NCI-H2081 (cell line): ENCODE data around the gene MROH8.

Experiments
- DNase-seq, 2 experiments: peaks; one replicate each; lab custom pipeline; 2025; lab: John Stamatoyannopoulos, UW

The MROH8 gene

DNA sequence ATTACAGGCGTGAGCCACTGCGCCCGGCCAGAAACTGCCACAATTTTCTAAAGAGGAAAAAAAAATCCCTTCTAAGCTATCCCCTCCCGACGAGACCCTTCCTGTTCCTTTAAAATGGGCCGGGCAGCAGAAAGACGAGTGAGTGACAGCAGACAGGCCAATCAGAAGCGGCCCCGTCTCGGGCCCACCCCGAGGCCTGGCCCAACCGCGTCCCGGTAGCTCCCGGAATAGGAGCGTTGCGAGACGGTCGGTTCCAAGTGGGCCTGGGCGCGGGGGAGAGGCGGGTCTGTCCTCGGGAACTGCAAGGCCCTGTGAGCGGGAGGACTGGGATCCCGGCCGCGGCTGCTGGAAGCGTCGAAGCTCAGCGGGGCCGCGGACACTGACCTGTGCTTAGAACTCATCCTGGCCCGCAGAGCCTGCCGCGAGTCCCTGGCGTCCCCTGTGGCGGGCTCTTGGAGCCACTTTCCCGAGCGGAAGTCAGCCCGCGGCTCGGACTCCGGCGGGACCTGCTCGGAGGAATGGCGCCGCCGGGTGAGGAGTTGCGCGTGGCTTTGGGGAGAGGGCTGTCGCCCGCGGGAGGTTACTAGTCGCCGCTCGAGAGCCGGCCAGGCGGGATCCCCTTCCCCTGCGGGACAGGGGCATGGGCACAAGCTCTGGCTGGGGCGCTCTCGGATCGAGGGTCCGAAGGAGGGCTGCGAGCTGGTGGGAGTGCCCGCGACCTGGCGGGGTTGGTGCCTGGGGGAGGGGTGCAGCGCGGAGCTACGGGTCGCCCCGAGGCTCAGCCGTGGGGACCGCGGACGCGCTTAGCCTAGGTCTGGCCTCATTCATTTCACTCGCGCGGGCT, at the start of gene MROH8, which contains the start of gene RPN2:
MROH8 (minus strand) TSS at position 710 of the 844 bp plus-strand sequence.
RPN2 (plus strand) TSS at position 492 of the 844 bp plus-strand sequence; CDS start at position 519, 27 bp downstream.
- peak; percentile 97 to 98 for DNase-seq

- no peak for DNase-seq
Measured at GRCh38 chr20:37228656-37229055, 49.3 kb upstream of the MROH8 start.

- DNase-seq = no peak
Measured at GRCh38 chr20:37228082-37228481, 48.7 kb upstream of the MROH8 start.

- no peak for DNase-seq
Measured at GRCh38 chr20:37226889-37227288, 47.5 kb upstream of the MROH8 start.

- DNase-seq = no peak
Measured at GRCh38 chr20:37225146-37225545, 45.8 kb upstream of the MROH8 start.

DNA sequence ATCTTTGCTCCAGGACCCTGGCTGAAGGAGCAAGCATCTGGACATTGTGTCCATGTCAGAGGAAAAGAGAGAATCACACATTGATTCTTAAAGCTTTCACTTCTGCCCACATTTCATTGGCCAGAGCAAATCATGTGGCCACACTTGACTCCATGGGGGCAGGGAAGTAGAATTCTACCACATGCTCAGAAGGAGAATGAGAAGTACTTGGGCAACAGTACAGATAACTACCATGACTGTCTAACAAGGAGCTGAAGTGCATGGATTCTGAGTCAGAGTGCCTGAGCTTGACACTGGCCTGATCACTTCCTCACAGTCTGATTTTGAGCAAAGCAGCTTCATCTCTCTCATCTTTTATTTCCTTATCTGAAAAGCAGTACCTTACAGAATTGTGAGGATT, 43.7 kb upstream of the MROH8 start:
- no peak for DNase-seq

GRCh38 chr20:37222086-37222485, 42.7 kb upstream of the MROH8 start:
- no peak for DNase-seq

DNA sequence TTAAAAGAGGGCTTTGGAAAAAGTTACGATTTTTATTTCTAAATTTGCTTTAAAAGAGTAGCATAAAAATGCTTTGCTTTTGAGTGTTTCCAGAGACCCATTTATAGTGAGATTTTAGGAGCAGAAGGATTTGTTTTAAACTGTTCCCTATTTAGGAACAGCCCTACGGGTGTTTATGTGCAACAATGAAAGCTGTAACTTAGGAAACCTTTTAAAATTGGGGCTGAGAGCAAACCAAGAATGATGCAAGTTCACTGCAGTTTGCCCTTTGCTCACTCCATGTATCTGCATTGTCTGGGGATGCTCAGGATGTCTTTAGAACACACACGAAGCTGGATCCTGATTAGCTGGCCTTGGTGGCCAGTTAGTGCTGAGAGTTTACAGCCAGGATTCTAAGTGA, 41.4 kb upstream of the MROH8 start:
- DNase-seq = no peak

DNA sequence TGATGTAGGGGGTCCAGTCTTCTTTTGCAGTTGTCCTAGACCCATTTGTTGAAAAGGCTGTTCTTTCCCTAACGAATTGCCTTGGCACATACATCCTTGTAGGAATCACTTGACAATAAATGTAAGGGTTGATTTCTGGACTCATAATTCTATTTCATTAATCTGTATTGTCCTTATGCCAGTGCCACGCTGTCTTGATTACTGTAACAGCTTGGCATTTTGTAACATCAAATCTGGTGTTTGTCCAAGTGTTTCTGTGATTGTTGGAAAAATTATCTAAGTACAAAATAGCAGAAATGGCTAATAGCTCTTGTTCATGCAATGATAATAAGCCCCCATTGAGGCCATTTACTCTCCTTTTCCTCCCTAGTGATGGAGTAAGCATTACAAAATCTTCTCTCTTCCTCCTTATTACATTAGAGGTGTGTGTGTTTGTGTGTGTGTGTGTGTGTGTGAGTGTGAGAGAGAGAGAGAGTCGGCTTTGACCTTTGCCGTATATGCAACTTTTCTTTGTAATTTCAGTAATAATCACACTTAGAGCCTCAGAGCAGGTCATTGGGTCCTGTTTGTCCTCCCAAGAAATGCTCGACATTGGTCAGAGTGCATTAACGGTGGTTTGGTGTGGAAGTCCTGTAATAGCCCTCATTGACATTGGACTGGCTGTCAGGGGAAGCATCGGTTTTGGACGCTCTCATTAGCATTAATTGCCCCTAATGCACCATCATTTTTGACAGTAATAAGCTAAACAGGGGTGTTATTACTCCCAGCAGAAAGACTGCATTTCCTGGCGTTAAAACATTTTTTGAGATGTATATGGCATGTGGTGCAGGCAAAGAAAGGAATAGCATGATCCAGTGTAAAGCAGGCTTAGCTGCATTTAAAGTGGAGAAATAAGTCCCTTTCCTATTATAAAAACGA, 40.7 kb upstream of the MROH8 start:
- DNase-seq = peak in 1 of 2 experiments; percentile 17

- DNase-seq = no peak
Measured at GRCh38 chr20:37218976-37219375, 39.6 kb upstream of the MROH8 start.

DNA sequence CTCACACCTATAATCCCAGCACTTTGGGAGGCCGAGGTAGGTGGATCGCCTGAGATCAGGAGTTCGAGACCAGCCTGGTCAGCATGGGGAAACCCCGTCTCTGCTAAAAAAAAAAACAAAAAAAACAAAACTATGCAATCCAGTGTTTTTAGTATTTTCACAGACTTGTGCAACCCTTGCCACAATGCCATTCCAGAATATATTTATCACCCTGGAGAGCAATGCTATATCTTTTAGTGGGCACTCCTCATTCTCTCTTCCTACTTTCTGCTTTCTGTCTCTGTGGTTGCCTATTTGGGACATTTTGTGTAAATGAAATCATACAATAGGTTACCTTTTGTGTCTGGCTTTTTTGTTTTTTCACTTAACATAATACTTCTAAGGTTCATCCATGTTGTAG, 39.1 kb upstream of the MROH8 start:
- DNase-seq = no peak

GRCh38 chr20:37209661-37210314, 30.4 kb upstream of the MROH8 start:
- DNase-seq = no peak

DNA sequence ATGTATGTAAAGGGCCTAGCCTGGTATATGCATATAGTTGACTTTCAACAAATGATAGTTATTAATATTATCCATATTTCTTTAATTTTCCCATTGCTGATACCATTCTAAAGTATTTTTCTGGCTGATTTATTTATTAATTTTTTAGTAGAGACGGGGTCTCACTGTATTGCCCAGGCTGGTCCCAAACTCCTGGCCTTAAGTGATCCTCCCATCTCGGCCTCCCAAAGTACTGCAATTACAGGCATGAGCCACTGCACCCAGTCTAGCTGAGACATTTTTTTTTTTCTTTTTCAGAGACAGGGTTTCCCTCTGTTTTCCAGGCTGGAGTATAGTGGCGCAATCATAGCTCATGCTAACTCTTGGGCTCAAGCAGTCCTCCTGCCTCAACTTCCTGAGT, 29.8 kb upstream of the MROH8 start:
- DNase-seq = no peak

DNA sequence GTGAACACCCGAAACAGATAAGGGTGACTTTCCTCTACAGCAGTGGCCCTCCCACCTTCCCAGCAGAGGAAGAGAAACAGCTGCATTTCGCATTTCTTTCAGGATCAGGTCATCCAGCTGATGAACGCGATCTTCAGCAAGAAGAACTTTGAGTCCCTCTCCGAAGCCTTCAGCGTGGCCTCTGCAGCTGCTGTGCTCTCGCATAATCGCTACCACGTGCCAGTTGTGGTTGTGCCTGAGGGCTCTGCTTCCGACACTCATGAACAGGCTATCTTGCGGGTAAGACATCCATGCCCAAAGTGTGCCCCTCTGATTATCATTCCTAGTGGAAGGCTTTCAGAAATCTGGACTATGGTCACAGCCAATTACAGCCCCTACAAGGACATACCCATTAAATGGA, 27.8 kb upstream of the MROH8 start:
- no peak for DNase-seq

DNA sequence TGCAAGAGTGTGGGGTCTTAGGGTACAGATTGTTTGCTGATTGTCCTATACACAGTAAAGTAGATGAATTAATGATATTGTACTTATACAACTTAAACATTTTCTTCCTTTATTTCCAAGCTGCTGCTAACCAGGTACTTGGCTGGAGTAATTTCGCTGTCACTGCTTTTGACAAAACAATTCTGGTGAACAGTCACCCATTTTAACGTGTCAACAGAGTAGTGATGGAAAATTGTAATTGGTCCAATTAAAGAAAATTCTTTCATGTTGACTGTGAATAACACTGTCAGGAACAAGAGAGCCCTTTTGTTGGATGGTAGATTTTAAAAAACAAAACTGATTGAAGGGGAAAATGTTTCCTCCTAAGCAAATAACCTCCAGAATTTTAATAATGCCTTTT, 26.4 kb upstream of the MROH8 start:
- DNase-seq = peak in 1 of 2 experiments; percentile 42

- DNase-seq = no peak
Measured at GRCh38 chr20:37205130-37205529, 25.8 kb upstream of the MROH8 start.

GRCh38 chr20:37204056-37204455, 24.7 kb upstream of the MROH8 start:
- DNase-seq = no peak

DNA sequence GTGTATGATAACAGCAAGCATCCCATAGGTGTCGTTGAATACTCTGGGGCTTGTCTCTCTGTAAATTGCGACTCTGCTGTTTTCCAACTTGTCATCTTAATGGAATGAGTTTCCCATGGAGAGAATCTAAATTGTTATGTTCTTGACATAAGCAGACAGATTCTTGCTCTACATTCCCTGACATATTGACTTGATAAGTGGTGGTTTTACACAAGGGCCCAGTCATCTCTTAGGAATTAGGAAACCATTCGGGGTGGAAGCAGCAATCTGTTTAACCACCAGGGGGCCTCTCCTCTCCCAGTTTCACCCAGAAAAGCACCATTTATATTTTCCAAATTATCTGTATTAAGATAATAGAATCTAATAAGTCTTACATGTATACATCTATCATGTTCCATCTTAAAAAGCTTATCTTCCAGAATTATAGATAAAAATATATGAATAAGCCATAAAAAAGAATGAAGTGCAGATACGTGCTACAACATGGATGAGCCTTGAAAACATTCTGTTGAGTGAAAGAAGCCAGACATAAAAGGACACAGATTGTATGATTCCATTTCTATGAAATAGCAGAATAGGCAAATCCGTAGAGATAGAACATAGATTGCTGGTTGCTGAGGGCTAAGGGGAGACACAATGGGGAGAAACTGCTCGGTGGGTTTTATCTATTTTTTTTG, 23.1 kb upstream of the MROH8 start:
- DNase-seq = peak in 1 of 2 experiments; percentile 21

DNA sequence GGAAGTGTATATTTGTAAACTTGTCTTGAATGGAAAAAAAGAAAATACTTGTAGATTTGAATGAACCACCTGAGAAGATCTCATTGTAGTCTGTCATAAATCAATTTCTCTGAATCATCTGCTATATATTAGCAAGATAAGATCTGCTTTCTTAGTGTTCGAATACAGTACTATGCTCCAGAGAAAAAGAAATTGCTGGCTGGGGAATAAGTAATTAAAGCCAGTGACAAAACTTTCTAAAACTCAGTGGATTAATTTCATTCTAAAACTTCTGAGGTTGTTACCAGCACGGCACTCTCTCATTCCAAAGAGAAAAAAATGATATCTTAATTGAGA, 22.4 kb upstream of the MROH8 start:
- no peak for DNase-seq

- no peak for DNase-seq
Measured at GRCh38 chr20:37200926-37201826, 21.8 kb upstream of the MROH8 start.

GRCh38 chr20:37200376-37200775, 21.0 kb upstream of the MROH8 start:
- no peak for DNase-seq
